Germinal center (tissue), 1 donor: Measurements from ENCODE around the gene SCARF2.

Experiments used
- DNase-seq: peaks from one replicate; pipeline ENCODE4 v3.0.0; 2012; ENCODE audit warnings: mixed read lengths, low spot score

The SCARF2 gene

DNA sequence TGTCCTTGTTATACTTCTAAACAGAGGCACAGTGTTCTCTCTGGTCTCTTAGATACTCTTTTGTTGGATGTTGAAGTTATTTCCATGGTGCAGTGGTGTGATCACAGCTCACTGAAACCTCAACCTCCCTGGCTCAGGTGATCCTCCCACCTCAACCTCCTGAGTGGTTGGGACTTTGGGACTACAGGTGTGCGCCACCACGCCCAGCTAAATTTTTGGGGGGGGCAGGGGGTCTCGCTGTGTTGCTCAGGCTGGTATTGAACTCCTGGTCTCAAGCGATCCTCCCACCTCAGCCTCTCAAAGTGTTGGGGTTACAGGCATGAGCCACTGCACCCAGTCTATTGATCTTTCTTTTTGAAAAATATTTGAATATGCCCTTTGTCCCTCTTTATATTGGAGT lies 28.7 kb downstream of the SCARF2 start:
- no peak for DNase-seq

DNA sequence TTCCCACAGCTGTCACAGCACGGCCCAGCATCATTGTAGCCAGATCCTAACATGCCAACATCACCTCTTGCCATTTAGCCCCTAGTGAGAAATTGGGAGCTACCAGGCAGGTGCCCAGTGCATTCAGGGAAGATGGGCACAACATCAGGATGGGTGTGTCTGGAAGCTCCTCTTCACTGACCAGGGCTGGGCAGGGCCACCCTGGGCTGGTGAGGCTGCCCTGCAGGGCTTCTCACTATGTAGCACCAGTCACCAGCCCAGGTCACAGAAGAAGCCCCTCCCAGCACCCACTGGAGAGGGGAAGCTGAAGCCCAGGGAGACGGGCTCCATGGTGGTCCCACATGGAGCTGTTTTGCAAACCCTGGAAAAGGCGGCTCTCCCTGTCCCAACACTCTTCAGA lies 29.8 kb downstream of the SCARF2 start:
- DNase-seq, result no peak

DNA sequence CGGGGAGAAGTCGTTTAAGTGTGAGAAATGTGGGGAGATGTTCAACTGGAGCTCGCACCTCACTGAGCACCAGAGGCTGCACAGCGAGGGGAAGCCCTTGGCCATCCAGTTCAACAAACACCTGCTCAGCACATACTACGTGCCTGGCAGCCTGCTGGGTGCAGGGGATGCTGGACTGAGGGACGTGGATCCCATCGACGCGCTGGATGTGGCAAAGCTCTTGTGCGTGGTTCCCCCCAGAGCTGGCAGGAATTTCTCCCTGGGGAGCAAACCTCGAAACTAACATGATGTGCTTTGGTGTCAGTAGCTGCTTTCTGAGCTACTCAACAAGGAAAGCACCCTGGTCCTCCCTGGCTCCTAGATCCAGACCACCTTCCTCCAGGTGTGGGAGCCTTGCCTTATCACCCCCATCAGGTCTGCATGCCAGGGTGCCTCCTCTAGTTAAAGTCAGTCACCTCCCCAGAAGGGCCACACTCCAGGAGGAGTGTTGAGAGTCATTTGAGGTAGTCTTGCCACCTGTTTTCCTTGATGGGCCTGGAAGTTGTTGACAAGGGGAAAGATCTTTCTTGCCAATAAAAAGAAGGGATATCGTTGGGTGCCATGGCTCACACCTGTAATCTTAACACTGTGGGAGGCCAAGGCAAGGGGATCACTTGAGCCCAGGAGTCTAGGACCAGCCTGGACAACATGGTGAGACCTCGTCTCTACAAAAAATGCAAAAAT lies 30.8 kb downstream of the SCARF2 start:
- no peak for DNase-seq

DNA sequence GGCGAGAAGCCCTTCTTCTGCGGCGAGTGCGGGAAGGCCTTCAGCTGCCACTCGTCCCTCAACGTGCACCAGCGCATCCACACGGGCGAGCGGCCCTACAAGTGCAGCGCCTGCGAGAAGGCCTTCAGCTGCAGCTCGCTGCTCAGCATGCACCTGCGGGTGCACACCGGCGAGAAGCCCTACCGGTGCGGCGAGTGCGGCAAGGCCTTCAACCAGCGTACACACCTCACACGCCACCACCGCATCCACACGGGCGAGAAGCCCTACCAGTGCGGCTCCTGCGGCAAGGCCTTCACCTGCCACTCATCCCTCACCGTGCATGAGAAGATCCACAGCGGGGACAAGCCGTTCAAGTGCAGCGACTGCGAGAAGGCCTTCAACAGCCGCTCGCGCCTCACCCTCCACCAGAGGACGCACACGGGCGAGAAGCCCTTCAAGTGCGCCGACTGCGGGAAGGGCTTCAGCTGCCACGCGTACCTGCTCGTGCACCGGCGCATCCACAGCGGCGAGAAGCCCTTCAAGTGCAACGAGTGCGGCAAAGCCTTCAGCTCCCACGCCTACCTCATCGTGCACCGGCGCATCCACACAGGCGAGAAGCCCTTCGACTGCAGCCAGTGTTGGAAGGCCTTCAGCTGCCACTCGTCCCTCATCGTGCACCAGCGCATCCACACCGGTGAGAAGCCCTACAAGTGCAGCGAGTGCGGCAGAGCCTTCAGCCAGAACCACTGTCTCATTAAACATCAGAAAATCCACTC lies 31.5 kb downstream of the SCARF2 start:
- no peak for DNase-seq

DNA sequence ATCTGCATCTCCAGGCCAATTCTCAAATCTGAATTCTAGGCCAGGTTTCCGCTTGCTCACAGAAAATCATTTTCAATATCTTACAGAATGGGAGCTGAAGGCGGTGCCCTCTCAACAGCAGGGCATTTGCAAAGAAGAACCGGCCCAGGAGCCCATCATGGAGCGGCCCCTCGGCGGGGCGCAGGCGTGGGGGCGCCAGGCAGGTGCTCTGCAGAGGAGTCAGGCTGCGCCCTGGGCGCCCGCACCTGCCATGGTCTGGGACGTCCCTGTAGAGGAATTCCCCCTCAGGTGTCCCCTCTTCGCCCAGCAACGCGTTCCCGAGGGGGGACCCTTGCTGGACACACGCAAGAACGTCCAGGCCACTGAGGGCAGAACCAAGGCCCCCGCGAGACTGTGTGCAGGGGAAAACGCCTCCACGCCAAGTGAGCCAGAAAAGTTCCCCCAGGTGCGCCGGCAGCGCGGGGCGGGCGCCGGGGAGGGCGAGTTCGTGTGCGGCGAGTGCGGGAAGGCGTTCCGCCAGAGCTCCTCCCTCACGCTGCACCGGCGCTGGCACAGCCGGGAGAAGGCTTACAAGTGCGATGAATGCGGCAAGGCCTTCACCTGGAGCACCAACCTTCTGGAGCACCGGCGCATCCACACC lies 32.2 kb downstream of the SCARF2 start:
- DNase-seq, result no peak

DNA sequence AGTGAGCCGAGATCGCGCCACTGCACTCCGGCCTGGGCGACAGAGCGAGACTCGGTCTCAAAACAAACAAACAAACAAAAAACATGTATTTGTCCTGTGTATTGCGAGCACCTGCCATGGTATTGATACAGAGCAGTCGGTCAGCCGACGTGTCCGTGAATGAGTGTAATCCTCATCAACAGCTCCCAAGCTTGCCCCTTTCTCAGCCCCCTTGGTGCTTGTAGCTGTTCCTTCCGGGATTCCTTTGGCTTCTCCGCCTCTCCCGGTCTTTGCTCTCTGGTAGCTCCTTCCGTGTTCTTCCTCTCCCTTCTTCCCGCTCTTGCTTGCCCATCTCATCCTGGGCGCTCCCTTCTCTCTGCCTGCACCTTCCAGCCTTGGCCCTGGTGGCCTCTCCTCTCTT lies 32.7 kb downstream of the SCARF2 start:
- DNase-seq, result no peak

DNA sequence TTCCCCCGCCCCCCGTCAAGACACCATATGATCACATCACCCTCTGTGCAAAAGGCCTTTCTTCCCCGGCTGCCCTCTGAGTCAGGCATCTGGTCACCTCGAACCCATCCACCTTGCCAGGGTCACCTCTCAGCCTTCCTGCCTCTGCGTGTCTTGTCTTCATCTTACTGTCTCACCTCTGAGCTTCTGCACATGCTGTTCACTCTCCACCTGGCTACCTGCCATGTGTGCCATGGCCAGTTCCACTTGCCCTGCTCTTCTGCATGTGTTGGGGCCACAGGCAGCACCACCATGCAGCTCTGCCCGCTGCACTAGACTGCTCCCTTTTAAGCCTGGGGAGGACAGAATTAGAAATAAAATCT lies 33.9 kb downstream of the SCARF2 start:
- no peak for DNase-seq

DNA sequence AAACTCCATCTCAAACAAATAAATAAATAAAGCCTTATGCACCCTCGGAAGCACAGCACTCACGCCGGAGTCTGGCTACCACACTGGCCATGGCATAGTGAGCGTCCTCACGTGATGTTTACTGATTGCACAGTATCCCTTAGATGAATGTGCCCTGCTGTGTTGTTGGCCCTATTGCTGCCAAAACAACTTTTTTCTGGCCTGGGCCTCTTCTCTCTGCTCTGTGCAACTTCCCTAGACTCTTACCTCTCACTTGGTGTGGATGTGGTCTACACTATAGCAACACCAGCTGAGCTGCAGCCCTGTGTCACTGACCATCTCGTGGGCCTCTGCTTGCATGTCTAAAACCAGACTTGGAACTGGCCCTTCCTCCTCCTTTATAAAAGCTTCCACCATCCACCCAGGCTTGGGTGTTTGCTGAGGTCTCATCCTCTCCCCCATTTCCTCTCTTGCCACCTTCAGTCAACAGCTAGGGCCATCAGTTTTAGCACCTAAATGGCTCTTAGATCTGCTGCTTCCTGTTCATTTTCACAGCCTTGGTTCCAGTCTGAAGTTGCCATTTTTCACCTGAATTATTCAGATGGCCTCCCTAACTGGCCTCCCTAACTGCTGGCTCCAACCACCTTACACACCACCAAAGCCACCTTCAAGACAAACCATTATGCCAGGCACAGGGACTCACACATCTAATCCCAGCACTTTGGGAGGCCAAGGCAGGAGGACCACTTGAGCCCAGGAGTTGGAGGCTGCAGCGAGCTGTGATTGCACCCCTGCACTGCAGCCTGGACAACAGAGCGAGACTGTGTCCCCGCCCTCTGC lies 34.5 kb downstream of the SCARF2 start:
- no peak for DNase-seq

DNA sequence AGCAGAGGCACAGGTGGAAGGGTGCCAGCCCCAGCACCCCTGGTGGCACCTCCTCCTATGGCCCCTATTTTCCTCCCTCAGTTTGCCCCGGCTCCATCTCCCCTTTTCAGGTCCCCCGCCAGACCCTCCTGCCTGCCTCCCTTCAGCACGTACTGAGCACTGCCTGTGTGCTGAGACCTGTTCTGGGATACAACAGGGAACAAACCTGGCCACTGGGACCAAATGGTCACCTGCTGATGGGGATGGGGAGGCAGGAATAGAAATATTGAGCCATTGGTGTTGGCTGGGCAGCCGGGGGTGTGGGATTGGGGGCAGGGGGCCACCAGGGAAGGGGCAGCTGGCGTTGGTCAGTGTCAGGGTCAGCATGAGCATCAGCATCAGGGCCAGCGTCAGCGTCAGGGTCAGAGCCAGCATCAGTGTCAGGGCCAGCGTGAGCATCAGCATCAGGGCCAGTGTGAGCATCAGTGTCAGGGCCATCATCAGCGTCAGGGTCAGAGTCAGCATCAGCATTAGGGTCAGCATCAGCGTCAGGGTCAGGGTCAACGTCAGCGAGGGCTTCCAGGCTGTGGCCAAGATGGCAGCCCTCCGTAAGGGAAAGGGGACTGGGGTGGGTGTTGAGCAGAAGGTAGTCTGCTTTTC lies 36.1 kb downstream of the SCARF2 start:
- DNase-seq, result no peak

DNA sequence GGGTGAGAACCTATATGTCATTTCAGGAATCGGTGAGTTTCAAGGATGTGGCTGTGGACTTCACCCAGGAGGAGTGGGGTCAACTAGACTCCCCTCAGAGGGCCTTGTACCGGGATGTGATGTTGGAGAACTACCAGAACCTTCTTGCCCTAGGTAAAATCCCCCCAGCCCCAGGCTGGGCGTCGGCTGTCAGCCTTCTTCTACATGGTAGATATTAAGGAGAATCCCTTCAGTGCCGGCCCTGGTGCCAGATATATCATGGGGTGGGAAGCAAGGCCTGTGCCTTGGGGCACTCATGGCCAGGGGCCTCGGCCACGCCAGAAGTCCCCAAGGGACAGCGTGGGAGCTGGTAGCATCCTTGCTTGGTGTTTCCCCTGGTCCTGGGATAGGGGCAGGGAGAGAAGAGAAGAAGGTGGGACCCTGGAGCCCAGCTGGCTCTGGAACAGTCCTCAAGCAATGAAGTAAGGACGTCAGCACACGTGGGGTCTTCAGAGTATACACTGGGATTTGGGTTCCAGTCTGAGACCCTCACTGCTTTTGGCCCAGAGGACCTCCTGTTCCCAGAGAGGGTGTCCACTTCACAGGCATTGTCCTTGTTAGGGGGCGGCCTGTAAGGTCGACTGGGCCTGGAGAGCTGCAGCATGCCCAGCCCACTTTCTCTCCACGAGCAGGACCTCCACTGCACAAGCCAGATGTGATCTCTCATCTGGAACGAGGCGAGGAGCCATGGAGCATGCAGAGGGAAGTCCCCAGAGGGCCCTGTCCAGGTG lies 36.8 kb downstream of the SCARF2 start:
- DNase-seq, result no peak

DNA sequence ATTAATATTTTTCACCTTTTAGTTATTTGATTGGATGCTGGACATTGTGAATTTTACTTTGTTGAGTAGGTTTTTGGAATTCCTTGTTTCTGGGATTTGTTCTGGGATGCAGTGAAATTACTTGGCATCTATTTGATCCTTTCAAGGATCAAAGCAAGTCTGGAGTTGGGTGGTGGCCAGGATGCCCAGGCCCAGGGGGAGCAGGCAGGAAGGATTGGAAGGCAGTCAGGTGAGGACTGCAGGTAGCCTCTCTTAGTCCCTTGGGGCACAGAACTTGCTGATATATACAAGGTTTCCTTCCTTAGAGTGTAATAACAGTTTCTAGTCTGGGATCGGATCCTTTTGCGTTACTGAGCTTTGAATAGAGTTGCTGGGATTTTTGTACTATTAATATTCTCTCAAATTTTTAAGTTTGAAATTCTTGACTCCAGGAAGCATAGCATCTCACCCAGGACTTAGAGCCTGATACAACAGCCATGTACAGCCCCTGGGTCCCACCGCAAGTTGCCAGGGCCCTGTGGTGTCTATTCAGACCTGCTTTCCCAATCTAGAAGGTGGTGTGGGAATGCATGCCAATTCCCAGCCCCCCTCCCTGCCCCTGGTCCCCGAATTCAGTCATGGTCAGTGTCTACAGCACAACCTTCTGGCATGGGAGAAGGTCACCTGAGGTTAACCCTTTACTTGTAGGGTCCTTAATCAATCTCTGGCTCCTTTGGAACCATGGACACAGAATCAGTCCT lies 37.6 kb downstream of the SCARF2 start:
- no peak for DNase-seq

DNA sequence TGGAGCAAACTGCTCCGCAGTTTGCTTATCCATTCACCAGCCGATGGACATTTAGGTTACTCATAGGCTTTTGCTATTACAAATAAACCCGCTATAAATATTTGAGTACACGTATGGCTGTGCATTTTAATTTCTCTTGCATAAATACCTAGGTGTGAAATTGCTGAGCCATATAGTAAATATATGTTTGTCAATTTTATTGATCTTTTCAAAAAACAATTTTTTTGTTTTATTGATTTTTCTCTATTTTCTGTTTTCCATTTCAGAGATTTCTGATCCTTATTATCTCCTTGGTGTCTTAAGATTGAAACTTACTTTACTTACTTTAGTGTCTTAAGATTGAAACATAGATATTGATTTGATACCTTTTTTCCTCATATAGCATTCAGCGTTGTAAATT lies 39.2 kb downstream of the SCARF2 start:
- no peak for DNase-seq

DNA sequence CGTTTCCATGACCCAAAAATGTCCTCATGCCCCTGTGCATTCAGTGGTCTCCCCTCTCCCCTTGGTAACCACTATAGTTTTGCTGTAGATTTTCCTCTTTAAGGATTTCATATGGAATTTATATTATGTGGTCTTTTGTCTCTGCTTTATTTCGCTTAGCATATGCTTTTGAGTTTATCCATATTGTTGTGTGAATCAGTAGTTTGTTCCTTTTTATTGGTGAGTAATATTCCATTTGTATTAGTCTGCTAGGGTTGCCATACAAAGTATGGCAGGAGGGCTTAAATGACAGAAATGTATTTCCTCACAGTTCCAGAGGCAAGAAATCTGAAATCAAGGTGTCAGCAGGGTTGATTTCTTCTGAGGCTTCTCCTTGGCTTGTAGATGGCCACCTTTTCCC lies 40.1 kb downstream of the SCARF2 start:
- DNase-seq, result no peak

DNA sequence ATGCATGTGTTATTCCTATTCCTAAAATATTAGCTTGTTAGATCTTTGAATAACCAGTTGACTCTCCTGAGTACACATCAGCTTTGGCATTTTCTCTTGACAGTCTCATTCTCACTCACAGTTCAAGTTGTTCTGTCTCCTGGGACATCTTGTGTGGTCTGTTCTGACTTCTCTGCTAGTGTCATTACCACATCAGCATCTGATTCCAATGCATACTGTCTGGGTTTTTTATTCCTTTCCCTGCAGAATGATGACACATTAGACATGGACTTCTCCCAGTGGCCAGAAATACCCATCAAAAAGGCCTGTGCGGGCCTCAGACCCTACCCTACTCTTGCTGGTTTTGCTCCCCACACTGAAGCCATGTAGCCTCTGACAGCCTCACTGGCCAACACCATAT lies 41.0 kb downstream of the SCARF2 start:
- no peak for DNase-seq

DNA sequence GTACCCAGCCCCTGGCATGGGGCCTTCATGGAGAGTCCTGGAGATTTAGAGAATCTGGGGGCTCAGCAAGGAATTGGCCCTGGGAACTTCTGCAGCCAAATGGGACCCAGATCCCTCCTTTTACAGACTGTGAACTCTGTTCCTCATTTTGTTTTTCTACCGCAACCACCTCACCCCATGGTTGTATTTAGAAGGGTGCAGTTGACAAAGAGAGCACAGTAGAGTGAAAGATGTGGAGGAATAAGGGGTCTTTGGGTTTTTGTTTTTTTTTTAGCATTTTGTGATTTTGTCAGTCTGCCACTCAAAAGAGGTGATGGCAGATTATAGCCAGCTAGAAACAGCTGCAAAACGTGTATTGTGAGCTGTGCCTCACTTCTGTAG lies 41.7 kb downstream of the SCARF2 start:
- no peak for DNase-seq

DNA sequence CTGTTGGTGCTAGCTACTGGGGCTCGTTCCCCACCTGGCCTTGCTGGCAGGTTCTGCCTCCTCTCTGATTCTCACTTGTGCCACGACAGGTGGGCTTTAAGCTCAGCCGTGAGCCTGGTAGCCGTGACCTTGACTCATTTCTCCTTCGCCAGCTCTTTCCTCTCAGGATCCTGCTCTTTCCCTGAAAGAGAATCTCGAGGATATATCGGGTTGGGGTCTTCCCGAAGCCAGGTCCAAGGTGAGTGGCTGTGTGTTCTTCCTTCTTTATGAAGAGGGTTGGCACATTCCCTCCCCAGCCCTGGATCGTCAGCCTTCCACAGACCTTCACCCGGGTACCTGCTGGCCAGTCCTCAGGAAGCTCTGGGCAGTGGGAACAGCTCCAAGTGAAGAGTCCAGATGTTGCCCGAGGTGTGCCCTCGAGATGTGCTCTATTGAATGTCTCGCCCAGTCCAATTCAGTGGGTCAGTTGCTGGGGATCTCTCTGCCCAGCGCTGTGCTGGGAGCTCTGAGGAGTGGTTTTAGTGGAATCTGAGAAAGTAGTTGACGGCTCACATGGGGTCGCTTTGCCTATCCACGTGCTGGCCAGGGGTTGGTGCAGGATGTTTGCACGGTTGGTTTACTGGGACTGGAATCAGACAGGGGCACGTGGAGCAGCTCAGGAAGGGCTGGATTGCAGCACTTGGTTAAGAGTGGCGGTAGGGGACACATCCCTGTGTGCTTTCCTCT lies 42.3 kb downstream of the SCARF2 start:
- DNase-seq, result no peak

DNA sequence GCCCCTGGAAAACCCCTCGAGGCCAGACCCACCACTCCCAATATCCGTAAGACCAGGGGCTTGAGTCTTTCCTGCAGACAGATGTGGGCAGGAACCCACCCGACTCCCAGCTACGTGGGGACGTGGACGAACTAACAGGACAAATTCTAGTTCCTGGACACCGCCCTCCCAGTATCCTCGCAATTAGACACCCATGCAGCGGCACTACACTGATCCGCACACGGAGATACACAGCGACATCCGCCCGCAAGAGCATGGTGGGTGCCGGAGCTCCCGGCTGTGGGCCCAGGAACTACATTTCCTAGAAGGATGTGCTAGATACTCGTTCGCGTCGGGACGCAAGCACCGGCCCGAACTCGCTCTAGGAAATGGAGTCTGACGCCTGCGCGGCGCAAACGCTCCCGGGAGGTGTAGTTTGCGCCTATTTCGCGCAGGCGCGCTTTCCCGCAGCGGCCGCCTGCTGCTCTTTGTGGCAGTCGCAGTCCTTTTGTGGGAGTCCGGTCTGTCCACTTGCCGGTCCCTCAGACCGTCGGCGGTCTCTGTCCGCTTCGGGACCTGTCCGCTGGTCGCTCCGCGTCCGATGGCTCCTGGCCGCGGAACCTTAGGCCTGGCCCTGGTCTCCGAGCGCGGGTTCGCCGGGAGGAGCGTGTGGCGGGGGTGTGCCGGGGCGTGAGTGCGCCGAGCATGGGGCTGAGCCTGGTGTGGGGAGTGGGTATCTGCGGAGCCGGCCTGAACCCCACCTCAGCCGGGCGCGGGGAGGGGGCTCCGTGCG lies 43.7 kb downstream of the SCARF2 start, which contains the start of gene ZNF74:
ZNF74 (plus strand) TSS at position 447 of the 772 bp plus-strand sequence. CDS start 478 bp downstream, outside the sequence.
- DNase-seq, result peak; percentile 55

DNA sequence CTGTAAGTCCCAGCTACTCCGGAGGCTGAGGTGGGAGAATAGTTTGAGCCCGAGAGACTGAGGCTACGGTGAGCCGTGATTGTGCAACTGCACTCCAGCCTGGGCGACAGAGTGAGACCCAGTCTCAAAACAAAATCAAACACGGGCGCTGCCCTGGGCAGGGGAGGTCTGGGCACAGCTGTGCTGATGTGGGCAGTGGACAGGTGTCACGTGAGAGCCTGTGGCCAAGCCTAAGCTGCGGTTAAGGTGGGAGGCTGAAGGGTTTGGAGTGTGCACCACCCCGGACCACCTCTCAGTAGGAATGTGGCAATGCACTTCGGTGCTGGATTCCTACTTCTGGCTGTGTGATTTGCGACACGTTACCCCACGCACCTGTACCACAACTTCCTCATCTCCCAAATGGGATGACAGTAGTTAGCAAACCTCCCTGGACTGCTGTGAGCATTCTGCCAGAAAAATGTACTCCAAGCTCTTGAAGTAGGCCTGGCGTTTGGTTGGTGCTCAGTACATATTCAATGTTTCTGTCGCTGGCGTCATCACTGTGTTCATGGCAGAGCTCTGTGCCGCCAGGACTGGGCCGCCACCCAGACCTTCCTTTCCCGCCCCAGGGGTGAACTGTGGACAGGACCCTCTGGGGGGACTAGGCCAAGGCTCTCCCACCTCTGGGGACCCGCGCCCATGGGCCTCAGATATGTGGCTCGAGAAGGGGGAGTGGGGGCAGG lies 44.5 kb downstream of the SCARF2 start:
- DNase-seq, result no peak
